HL-60 (cell line): Measurements from ENCODE around the gene NCF4.

Source experiments
- DNase-seq, 2 experiments: peaks; one replicate each; pipeline ENCODE4 v3.0.0-alpha.2; 2010 to 2020; ENCODE audit warnings: low read depth in 1 of 2, low spot score in 1 of 2
- H3K27ac ChIP-seq: fragments of 250-450 bp; sonication (Bioruptor Pico); replicated peaks from 2 replicates; pipeline ENCODE4 v1.5.1; 2020; ENCODE audit warnings: mild to moderate bottlenecking, moderate library complexity
- H3K27me3 ChIP-seq: fragments of 250-450 bp; sonication (Bioruptor Pico); 2 replicates; pipeline ENCODE4 v1.5.1; 2021; ENCODE audit warnings: mild to moderate bottlenecking, moderate library complexity; ENCODE audit not compliant: insufficient read depth, poor library complexity, severe bottlenecking
- H3K4me3 ChIP-seq: replicated peaks from 2 replicates; pipeline ENCODE4 v1.5.1; 2011; ENCODE audit warnings: mild to moderate bottlenecking, control low read depth, low read length; ENCODE audit not compliant: insufficient read depth
- GABPA ChIP-seq: IDR thresholded peaks from 2 replicates; pipeline ENCODE4 v1.6.1; 2012; ENCODE audit warnings: low read depth
- POLR2AphosphoS5 ChIP-seq: IDR thresholded peaks from 2 replicates; pipeline ENCODE4 v1.6.1; 2012; ENCODE audit warnings: low read depth
- SPI1 ChIP-seq: IDR thresholded peaks from 2 replicates; pipeline ENCODE4 v1.6.1; 2012; ENCODE audit warnings: low read depth, mild to moderate bottlenecking, borderline replicate concordance
- TF ChIP-seq, protein P1 (sequence below): IDR thresholded peaks from one replicate; pipeline ENCODE4 v1.5.1; 2011; ENCODE audit warnings: low read length, control low read depth, inconsistent platforms; ENCODE audit not compliant: insufficient read depth
- TF ChIP-seq, protein P2 (sequence below): IDR thresholded peaks from 2 replicates; pipeline ENCODE4 v1.6.1; 2012; ENCODE audit warnings: low read depth; ENCODE audit not compliant: insufficient replicate concordance

The NCF4 gene

DNA sequence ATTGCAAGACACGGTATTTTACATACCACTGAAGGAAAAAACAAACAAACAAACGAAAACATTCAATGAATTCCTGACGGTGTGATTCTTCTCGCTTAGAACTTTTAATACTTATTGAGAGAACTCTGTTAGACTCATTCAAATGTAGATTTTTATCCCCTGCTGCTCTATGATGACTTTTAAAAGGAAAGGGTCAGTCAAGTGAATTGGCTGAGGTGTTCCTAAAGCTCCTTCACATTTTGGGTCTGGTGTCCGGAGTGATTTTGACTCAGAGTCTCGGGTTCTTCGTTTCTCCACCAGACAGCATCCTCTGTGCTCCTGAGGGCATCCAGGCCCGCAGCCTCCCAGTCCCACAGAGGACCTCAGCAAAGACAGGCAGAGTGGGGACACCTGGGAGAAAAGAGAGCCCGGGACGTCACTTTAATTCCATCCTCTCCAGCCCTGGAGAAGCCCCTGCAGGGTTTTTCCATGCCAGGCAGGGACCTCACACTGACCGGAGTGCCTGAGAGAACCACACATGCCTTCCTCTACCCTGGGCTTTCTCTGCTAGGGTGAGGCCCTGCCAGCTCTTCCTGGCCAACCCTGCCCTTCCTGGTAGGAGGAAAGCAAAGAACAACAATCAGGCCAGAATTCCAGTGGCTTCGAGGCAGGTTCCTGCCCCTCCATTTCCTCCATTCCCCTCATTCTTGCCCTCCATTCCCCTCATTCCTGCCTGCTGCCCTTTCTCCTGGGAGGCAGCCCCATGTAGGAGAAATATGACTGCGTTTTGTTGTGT lies 51.3 kb downstream of the NCF4 start:
- H3K27me3 ChIP-seq, result no peaks in the 10 kb centered on the region
- no peak for DNase-seq
- TF ChIP-seq, protein P1, sequence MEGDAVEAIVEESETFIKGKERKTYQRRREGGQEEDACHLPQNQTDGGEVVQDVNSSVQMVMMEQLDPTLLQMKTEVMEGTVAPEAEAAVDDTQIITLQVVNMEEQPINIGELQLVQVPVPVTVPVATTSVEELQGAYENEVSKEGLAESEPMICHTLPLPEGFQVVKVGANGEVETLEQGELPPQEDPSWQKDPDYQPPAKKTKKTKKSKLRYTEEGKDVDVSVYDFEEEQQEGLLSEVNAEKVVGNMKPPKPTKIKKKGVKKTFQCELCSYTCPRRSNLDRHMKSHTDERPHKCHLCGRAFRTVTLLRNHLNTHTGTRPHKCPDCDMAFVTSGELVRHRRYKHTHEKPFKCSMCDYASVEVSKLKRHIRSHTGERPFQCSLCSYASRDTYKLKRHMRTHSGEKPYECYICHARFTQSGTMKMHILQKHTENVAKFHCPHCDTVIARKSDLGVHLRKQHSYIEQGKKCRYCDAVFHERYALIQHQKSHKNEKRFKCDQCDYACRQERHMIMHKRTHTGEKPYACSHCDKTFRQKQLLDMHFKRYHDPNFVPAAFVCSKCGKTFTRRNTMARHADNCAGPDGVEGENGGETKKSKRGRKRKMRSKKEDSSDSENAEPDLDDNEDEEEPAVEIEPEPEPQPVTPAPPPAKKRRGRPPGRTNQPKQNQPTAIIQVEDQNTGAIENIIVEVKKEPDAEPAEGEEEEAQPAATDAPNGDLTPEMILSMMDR, result no peak
- no peak for TF ChIP-seq POLR2AphosphoS5
- TF ChIP-seq SPI1, result no peak
- TF ChIP-seq, protein P2, sequence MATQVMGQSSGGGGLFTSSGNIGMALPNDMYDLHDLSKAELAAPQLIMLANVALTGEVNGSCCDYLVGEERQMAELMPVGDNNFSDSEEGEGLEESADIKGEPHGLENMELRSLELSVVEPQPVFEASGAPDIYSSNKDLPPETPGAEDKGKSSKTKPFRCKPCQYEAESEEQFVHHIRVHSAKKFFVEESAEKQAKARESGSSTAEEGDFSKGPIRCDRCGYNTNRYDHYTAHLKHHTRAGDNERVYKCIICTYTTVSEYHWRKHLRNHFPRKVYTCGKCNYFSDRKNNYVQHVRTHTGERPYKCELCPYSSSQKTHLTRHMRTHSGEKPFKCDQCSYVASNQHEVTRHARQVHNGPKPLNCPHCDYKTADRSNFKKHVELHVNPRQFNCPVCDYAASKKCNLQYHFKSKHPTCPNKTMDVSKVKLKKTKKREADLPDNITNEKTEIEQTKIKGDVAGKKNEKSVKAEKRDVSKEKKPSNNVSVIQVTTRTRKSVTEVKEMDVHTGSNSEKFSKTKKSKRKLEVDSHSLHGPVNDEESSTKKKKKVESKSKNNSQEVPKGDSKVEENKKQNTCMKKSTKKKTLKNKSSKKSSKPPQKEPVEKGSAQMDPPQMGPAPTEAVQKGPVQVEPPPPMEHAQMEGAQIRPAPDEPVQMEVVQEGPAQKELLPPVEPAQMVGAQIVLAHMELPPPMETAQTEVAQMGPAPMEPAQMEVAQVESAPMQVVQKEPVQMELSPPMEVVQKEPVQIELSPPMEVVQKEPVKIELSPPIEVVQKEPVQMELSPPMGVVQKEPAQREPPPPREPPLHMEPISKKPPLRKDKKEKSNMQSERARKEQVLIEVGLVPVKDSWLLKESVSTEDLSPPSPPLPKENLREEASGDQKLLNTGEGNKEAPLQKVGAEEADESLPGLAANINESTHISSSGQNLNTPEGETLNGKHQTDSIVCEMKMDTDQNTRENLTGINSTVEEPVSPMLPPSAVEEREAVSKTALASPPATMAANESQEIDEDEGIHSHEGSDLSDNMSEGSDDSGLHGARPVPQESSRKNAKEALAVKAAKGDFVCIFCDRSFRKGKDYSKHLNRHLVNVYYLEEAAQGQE, result no peak
- TF ChIP-seq GABPA, result no peak
- no peak overlapping the region for H3K4me3 ChIP-seq
- no peak overlapping the region; the same call in 1 of the 2 replicates for H3K27ac ChIP-seq

DNA sequence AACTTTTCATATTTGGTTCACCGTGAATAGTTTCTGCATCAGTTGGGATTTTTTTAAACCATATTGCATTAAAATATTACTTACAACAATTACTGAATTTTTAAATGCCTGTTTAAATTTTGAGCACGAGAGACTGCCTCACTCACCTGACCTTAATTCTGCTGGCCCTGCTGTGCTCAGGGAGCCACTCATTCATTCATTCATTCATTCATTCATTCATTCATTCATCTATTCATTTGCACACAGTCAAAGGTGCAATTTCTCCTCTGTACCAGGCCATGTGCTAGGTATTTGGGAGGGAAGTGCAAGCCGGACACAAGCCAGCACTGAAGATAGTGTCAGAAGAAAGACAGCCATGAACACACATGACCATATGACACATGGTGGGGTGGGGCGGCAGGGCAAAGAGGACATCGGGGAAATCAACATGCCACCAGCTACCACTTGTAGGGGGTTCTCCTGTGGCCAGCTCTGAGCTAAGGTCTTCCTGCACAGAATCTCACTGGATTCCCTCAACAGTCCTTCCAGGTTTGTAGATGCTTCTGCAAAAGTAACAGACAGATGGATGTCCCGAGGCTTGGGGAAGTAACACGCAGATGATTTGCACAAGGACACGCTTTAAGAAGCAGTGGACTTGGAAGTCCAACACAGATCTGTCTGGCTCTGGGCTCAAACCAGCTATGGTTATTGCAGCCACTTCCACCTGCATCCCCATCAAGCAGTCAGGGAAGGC lies 52.1 kb downstream of the NCF4 start:
- DNase-seq, result no peak
- Histone ChIP-seq H3K27me3 (no peaks in the 10 kb centered on the region), H3K27ac (peak overlapping the region; percentile 77), H3K4me3 (no peak overlapping the region)
- TF ChIP-seq POLR2AphosphoS5 (0 out of 2 replicates have a peak, but pooled peaks have one; percentile 7), GABPA (no peak)

DNA sequence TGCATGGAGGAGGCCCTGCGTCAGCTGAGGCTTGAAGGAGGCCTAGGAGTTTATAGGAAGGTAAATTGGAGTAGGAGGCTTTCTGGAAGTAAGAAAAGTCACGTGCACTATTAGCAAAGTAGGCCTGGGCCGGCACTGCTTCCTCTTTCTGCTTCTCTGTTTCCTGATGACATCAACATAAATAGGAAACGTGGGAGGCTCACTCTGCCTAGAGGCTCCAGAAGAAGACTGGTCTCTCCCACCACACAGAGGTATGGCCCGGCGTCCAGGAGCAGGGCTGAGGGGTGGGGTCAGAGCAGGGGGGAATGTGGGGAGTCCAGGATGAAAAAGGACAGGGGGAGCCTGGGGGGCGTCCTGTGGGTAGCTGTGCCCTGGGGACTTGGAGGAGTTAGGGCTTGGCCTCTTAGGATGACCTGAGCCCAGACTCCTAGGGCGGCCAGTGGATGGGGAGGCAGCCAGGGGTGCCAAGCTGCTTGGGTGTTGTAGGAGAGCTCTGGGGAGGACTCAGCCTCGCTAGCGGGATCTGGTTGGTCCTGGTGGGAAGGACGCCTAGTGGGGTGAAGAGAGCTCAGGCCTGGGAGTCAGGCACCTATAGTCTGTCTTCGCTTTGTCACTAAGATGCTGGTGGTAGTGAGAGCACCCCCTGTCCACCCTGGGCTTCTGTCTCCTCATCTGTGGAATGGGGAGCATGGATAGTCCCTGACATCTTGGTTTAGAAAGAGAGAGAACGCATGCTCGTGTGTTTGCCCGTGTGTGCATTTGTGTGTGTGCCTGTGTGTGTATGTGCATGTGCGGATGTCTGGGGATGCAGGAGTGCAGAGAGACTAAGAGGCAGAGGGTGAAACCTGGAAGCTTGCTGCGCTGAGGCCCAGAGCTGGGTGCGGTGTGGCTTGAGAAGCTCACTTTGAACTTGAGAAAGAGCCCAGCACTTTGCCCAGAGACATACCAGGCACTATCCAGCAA lies 52.9 kb downstream of the NCF4 start, which contains the start of gene CSF2RB:
CSF2RB (plus strand) TSS at position 202 of the 963 bp plus-strand sequence. CDS start 8,580 bp downstream, outside the sequence.
- H3K4me3 ChIP-seq, result peak within 1 kb of the TSS; percentile 58
- H3K27ac ChIP-seq, result peak within 1 kb of the TSS; percentile 77

DNA sequence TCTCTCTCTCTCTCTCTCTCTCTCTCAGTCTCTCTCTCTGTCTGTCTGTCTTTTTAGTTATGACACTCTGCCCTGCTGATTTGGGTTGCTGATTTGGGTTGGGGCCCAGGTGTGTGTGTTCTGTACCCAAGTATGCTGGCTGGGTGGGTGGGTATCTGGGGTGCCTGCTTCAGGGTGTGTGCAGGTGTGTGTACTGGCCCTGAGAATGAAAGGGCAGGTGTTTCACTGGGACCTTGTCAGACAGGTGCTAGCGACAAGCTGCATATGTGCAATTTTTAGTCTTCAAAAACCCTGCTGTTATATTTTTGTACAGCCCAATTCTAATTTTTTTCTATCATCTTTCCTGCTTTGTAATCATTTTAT lies 53.6 kb downstream of the NCF4 start:
- no peak for DNase-seq
- peak overlapping the region; percentile 58 for H3K4me3 ChIP-seq
- TF ChIP-seq, protein P1, result no peak
- TF ChIP-seq SPI1, result no peak
- TF ChIP-seq, protein P2, result no peak
- no peak for TF ChIP-seq POLR2AphosphoS5
- no peak for TF ChIP-seq GABPA
- no peaks in the 10 kb centered on the region for H3K27me3 ChIP-seq
- peak overlapping the region; percentile 77 for H3K27ac ChIP-seq

More for the DNA sequence above, 52.9 kb downstream of the NCF4 start, which contains the start of gene CSF2RB:
- TF ChIP-seq POLR2AphosphoS5 (peak; percentile 41), SPI1 (peak; percentile 71; the same call in 1 of the 2 replicates)
- TF ChIP-seq, protein P2, result no peak
- peak; percentile 93 for DNase-seq
- H3K27me3 ChIP-seq, result no peaks in the 10 kb centered on the region
